ENCODE results near the gene EEIG1.

The EEIG1 gene

DNA sequence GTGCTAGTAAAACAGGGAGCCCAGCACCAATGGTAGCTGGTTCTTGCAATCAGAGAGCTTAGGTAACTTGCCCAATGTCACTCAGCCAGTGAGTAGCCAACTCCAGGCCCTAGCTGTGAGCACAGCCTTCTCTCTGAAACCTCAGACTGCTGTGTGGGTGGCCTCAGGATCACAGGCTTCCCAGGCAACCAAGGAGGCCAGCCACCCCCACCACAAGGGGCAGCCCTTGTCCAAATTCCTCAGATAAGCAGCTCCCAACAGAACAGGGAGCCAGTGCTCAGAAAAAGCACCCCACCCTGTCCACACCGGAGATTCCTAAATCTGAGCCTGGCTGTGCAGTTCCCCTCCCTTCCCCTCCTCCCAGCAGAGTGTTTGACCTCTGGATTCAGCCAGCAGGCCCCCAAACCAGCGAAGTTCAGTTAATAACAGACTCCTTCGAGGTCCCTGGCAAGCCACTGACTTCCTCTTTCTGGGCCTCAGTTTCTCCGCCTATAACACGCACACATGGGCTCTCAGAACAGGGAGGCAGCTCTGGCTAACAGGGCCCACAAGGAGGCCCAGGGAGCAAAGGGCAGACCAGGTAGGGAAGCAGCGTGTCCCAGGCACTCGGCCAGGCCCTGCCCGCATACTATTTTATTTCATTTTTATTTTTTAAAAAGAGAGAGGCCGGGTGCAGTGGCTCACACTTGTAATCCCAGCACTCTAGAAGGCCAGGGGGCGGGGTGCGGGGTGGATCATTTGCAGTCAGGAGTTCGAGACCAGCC lies 2.7 kb downstream of the EEIG1 start:
- Histone ChIP-seq H3K4me1 (ENCODE audit: control insufficient read depth in 2 of 2, insufficient read depth in 1 of 2, low read depth in 1 of 2, low read length in 2 of 2) (peaks cover 30 to 39% of the 10 kb centered on the region in 2 donors), H2BK15ac (ENCODE audit: low read length) (no peak overlapping the region), H4K8ac (ENCODE audit: low read depth, low read length) (no peak overlapping the region), H3K36me3 (replicated peaks in 1 of 2; ENCODE audit: control insufficient read depth in 2 of 2, insufficient read depth in 2 of 2, low read length in 2 of 2) (peaks cover 0 to 9% of the 10 kb centered on the region in 2 donors), H2BK5ac (ENCODE audit: low read length) (no peak overlapping the region), H3K9me3 (replicated peaks in 1 of 2; ENCODE audit: control insufficient read depth in 2 of 2, insufficient read depth in 1 of 2, low read depth in 1 of 2, low read length in 2 of 2) (no peaks in the 10 kb centered on the region), H3K4ac (ENCODE audit: low read length) (no peak overlapping the region), H2AK5ac (ENCODE audit: low read depth, low read length) (no peak overlapping the region), H2BK120ac (ENCODE audit: low read depth, low read length) (no peak overlapping the region), H3K79me1 (ENCODE audit: low read depth, low read length) (peaks cover 17% of the 10 kb centered on the region), H3K23ac (ENCODE audit: low read depth, low read length, poor library complexity) (no peak overlapping the region), H3K9ac (ENCODE audit: low read depth, low read length, poor library complexity) (no peak overlapping the region), H2BK12ac (ENCODE audit: low read length) (no peak overlapping the region), H3K18ac (ENCODE audit: low read length) (peak overlapping the region; percentile 78), H3K4me2 (ENCODE audit: insufficient read depth, low read length, poor library complexity, severe bottlenecking) (peak overlapping the region; percentile 54), H3K27ac (replicated peaks; ENCODE audit: low read length) (peak overlapping the region; percentile 16), H3K4me3 (ENCODE audit: low read length in 2 of 2) (peak overlapping the region in 1 of 2 donors; percentile 76), H2AFZ (ENCODE audit: low read length) (no peak overlapping the region), H3K27me3 (ENCODE audit: control insufficient read depth in 3 of 3, insufficient read depth in 3 of 3, low read depth in 1 of 3, low read length in 3 of 3) (no peaks in the 10 kb centered on the region), H4K91ac (ENCODE audit: low read depth, low read length, poor library complexity) (no peak overlapping the region), H3K14ac (ENCODE audit: low read length) (no peak overlapping the region)
- DNase-seq (ENCODE audit: low spot score), result no peak
- no CpG with 5 or more reads among the region's 12 CpGs for WGBS, 2 donors (ENCODE audit: extremely low coverage in 2 of 2, insufficient read length in 2 of 2, insufficient replicate concordance in 1 of 2)

DNA sequence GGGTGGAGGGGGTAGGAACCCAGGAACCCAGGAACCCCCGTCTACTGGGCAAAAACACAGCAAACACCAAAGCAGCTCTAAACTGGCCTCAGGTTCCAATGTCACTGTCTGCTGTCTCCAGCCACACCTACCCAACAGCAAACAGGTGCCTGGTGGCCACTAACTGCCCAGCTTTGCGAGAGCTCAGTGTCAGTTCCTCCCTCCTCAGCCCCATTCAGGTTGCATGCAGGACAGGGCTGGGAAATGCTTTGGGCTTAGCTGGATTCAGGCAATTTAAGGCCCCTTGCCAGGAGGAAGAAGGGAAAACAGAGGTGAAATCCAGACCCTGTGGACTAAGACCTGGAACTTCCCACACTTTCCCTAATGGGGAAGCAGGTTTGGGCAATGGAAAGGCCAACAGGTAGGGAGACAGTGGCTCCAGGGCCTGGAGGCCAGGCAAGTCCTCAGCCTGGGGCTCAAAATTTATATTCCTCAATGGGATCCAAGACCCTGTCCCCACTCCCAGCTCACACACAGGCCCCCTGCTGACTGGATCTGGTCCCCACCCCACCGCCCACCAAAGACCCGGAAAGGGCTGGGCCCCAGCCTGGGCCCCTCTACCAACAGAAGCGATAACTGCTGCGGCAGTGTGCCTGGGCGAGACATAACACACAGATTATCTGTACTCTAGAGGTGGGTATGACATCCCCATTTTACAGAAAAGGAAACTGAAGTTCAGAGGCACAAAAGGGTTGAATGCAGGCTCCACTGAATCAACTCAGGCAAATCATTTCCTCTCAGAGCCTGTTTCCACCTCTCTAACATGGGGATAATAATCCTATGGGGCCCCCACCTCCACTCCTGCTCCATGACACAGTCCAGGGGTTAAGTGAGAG lies 3.5 kb downstream of the EEIG1 start:
- H2BK15ac ChIP-seq (ENCODE audit: low read length), result no peak overlapping the region
- no peak overlapping the region for H2BK12ac ChIP-seq (ENCODE audit: low read length)
- H4K91ac ChIP-seq (ENCODE audit: low read depth, low read length, poor library complexity), result no peak overlapping the region
- DNase-seq (ENCODE audit: low spot score), result no peak
- WGBS, 2 donors (ENCODE audit: extremely low coverage in 2 of 2, insufficient read length in 2 of 2, insufficient replicate concordance in 1 of 2), result no CpG with 5 or more reads among the region's 7 CpGs
- H3K4ac ChIP-seq (ENCODE audit: low read length), result no peak overlapping the region
- H3K9me3 ChIP-seq (replicated peaks in 1 of 2; ENCODE audit: control insufficient read depth in 2 of 2, insufficient read depth in 1 of 2, low read depth in 1 of 2, low read length in 2 of 2), result no peaks in the 10 kb centered on the region
- peak overlapping the region in 1 of 2 donors; percentile 30 for H3K4me3 ChIP-seq (ENCODE audit: low read length in 2 of 2)
- H3K79me1 ChIP-seq (ENCODE audit: low read depth, low read length), result peaks cover 19% of the 10 kb centered on the region
- no peak overlapping the region for H2AK5ac ChIP-seq (ENCODE audit: low read depth, low read length)
- no peak overlapping the region for H2BK5ac ChIP-seq (ENCODE audit: low read length)
- no peak overlapping the region for H3K23ac ChIP-seq (ENCODE audit: low read depth, low read length, poor library complexity)
- no peak overlapping the region for H3K14ac ChIP-seq (ENCODE audit: low read length)
- H3K36me3 ChIP-seq (replicated peaks in 1 of 2; ENCODE audit: control insufficient read depth in 2 of 2, insufficient read depth in 2 of 2, low read length in 2 of 2), result peaks cover 0 to 9% of the 10 kb centered on the region in 2 donors
- H3K4me2 ChIP-seq (ENCODE audit: insufficient read depth, low read length, poor library complexity, severe bottlenecking), result peak overlapping the region; percentile 54
- peaks cover 35 to 42% of the 10 kb centered on the region in 2 donors for H3K4me1 ChIP-seq (ENCODE audit: control insufficient read depth in 2 of 2, insufficient read depth in 1 of 2, low read depth in 1 of 2, low read length in 2 of 2)
- no peak overlapping the region for H2AFZ ChIP-seq (ENCODE audit: low read length)
- H3K27ac ChIP-seq (replicated peaks; ENCODE audit: low read length), result no peak overlapping the region
- H3K27me3 ChIP-seq (ENCODE audit: control insufficient read depth in 3 of 3, insufficient read depth in 3 of 3, low read depth in 1 of 3, low read length in 3 of 3), result no peaks in the 10 kb centered on the region
- no peak overlapping the region for H3K18ac ChIP-seq (ENCODE audit: low read length)
- no peak overlapping the region for H3K9ac ChIP-seq (ENCODE audit: low read depth, low read length, poor library complexity)
- H4K8ac ChIP-seq (ENCODE audit: low read depth, low read length), result no peak overlapping the region
- no peak overlapping the region for H2BK120ac ChIP-seq (ENCODE audit: low read depth, low read length)

DNA sequence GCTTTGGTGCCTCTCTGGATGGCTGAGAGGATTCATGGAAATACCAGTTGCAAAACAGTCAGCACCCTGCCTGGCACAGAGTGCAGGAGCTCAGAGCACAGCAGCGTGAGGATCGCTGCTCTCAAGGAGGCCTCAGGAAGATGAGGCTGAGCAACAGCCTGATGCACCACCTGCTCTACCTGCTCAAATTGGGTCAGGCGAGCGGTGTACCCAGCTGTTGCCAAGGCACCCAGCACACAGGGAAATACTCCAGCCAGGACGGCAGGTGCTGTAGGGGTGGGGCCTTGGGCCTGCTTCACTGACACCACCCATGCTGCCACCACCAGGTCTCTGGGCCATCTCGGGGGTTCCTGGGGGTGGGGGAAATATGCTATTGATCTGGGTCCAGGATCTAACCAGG lies 4.3 kb downstream of the EEIG1 start:
- no peak overlapping the region for H3K18ac ChIP-seq (ENCODE audit: low read length)
- H4K8ac ChIP-seq (ENCODE audit: low read depth, low read length), result no peak overlapping the region
- H3K23ac ChIP-seq (ENCODE audit: low read depth, low read length, poor library complexity), result no peak overlapping the region
- no peak overlapping the region for H2AK5ac ChIP-seq (ENCODE audit: low read depth, low read length)
- H2BK120ac ChIP-seq (ENCODE audit: low read depth, low read length), result no peak overlapping the region
- H3K4me2 ChIP-seq (ENCODE audit: insufficient read depth, low read length, poor library complexity, severe bottlenecking), result no peak overlapping the region
- H3K9ac ChIP-seq (ENCODE audit: low read depth, low read length, poor library complexity), result no peak overlapping the region
- no peak overlapping the region for H2AFZ ChIP-seq (ENCODE audit: low read length)
- H3K4me3 ChIP-seq (ENCODE audit: low read length in 2 of 2), result no peak overlapping the region
- H4K91ac ChIP-seq (ENCODE audit: low read depth, low read length, poor library complexity), result no peak overlapping the region
- no peak for DNase-seq (ENCODE audit: low spot score)
- H3K9me3 ChIP-seq (replicated peaks in 1 of 2; ENCODE audit: control insufficient read depth in 2 of 2, insufficient read depth in 1 of 2, low read depth in 1 of 2, low read length in 2 of 2), result no peaks in the 10 kb centered on the region
- H2BK15ac ChIP-seq (ENCODE audit: low read length), result no peak overlapping the region
- no peak overlapping the region for H3K14ac ChIP-seq (ENCODE audit: low read length)
- no peak overlapping the region for H2BK12ac ChIP-seq (ENCODE audit: low read length)
- peaks cover 39 to 45% of the 10 kb centered on the region in 2 donors for H3K4me1 ChIP-seq (ENCODE audit: control insufficient read depth in 2 of 2, insufficient read depth in 1 of 2, low read depth in 1 of 2, low read length in 2 of 2)
- H3K27me3 ChIP-seq (ENCODE audit: control insufficient read depth in 3 of 3, insufficient read depth in 3 of 3, low read depth in 1 of 3, low read length in 3 of 3), result no peaks in the 10 kb centered on the region
- no peak overlapping the region for H2BK5ac ChIP-seq (ENCODE audit: low read length)
- peaks cover 22% of the 10 kb centered on the region for H3K79me1 ChIP-seq (ENCODE audit: low read depth, low read length)
- no CpG with 5 or more reads among the region's 6 CpGs for WGBS, 2 donors (ENCODE audit: extremely low coverage in 2 of 2, insufficient read length in 2 of 2, insufficient replicate concordance in 1 of 2)
- H3K36me3 ChIP-seq (replicated peaks in 1 of 2; ENCODE audit: control insufficient read depth in 2 of 2, insufficient read depth in 2 of 2, low read length in 2 of 2), result peaks cover 0 to 9% of the 10 kb centered on the region in 2 donors
- H3K27ac ChIP-seq (replicated peaks; ENCODE audit: low read length), result no peak overlapping the region
- H3K4ac ChIP-seq (ENCODE audit: low read length), result no peak overlapping the region
